Gastrocnemius medialis (tissue), 4 donors: ENCODE data around the gene RIMBP2.

Experiments used
- POLR2A ChIP-seq, 2 donors: fragments of 450-650 bp; IDR thresholded peaks; one replicate each; pipeline ENCODE4 v1.6.1; 2017; ENCODE audit warnings: antibody characterized with exemption in 2 of 2, mild to moderate bottlenecking in 2 of 2, moderate library complexity in 2 of 2
- TF ChIP-seq, protein P1 (sequence below), 5 experiments: fragments of 450-650 bp in 3 of 5; fragments of 200-600 bp in 2 of 5; sonication (generic) in 2 of 5; IDR thresholded peaks in 4 of 5; conservative IDR thresholded peaks in 1 of 5; 1 replicate in 4 of 5; 2 replicates in 1 of 5; pipeline ENCODE4 v1.5.1; 2016 to 2019; ENCODE audit warnings: antibody characterized with exemption in 5 of 5, mild to moderate bottlenecking in 3 of 5, moderate library complexity in 3 of 5

DNA sequence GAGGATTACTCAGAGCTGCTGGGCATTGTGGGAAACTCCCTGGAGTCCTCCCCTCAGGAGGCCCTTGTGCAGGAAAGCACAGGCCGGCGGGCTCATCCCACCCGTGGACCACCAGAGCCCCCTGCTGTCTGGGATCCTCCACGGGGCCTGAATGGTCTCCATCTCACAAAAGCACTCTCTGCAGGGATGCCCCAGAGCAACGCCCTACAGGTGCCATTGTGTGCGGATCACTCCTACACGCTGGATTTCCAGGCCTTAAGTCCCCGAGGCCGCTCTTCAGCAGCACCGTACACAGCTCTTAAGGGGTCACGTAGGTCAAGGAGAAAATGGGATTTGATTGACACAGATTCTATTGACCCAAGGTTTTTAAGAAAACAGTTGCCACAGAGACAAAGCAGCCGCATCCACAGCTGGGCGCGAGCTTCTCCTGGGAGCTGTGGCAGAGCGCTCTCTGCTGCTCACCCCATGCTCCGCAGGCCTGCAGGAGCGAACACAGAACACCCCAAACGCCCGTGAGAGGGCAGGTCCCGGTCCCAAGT lies 36.7 kb upstream of the RIMBP2 start:
- TF ChIP-seq, protein P1, sequence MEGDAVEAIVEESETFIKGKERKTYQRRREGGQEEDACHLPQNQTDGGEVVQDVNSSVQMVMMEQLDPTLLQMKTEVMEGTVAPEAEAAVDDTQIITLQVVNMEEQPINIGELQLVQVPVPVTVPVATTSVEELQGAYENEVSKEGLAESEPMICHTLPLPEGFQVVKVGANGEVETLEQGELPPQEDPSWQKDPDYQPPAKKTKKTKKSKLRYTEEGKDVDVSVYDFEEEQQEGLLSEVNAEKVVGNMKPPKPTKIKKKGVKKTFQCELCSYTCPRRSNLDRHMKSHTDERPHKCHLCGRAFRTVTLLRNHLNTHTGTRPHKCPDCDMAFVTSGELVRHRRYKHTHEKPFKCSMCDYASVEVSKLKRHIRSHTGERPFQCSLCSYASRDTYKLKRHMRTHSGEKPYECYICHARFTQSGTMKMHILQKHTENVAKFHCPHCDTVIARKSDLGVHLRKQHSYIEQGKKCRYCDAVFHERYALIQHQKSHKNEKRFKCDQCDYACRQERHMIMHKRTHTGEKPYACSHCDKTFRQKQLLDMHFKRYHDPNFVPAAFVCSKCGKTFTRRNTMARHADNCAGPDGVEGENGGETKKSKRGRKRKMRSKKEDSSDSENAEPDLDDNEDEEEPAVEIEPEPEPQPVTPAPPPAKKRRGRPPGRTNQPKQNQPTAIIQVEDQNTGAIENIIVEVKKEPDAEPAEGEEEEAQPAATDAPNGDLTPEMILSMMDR (IDR thresholded peaks at IDR 0.05 in 4 of 5, conservative IDR thresholded peaks at IDR 0.05 in 1 of 5) = no peak
- no peak for TF ChIP-seq POLR2A (IDR thresholded peaks at IDR 0.05)
